Upper lobe of right lung (tissue), 1 donor: ENCODE results near the gene PAPOLG. TPM values are rescaled to one million over a fixed set of nuclear protein-coding genes. Genes with fewer than 3 reads are reported as not detected.
"Not testable (repeated sequence)": the region's sequence is repeated elsewhere in the genome, so short reads cannot be mapped to it uniquely, and the experiment has no call there.

ENCODE experiments used
- ATAC-seq: fragments of 200-7000 bp; cut with Tn5 transposase; one replicate; pipeline ENCODE4 v1.9.1; 2020; ENCODE audit warnings: mild to moderate bottlenecking, moderate library complexity
- DNase-seq: peaks from one replicate; pipeline ENCODE4 v3.0.0-alpha.2; 2020
- H3K27ac ChIP-seq: fragments of 200-600 bp; one replicate; pipeline ENCODE4 v1.8.0; 2022
- H3K27me3 ChIP-seq: fragments of 200-600 bp; one replicate; pipeline ENCODE4 v1.8.0; 2022; ENCODE audit warnings: mild to moderate bottlenecking
- H3K36me3 ChIP-seq: fragments of 200-600 bp; one replicate; pipeline ENCODE4 v1.8.0; 2022
- H3K4me1 ChIP-seq: fragments of 200-600 bp; one replicate; pipeline ENCODE4 v1.8.0; 2022
- H3K4me3 ChIP-seq: fragments of 200-600 bp; one replicate; pipeline ENCODE4 v1.8.0; 2022; ENCODE audit warnings: mild to moderate bottlenecking
- H3K9me3 ChIP-seq: fragments of 200-600 bp; one replicate; pipeline ENCODE4 v1.8.0; 2022
- intact Hi-C: fragments of 100-400 bp; cut with DNase I; formaldehyde crosslinking; loops from one replicate; pipeline ENCODE4 v1.11.0; 2022
- total RNA-seq: library from RNA; stranded (reverse); fragmentation: NEBNext Ultra II Directional; extraction: Animal tissue kit (Norgen Biotek cat#: 25700); gene quantifications from one replicate; pipeline ENCODE4 v1.2.1, GENCODE V29; 2021
- TF ChIP-seq, protein P1 (sequence below): fragments of 200-600 bp; IDR thresholded peaks from one replicate; pipeline ENCODE4 v1.8.0; 2022; ENCODE audit warnings: antibody characterized with exemption
- donor health status: DM: no; HTN: yes; CAD: no; lungs with severe emphysema.

The PAPOLG gene
- total RNA-seq, 1 donor from 2014 or later: 13.3 TPM

GRCh38 chr2:60811491-60812375 lies 55.7 kb downstream of the PAPOLG start:
- intact Hi-C loops: no loop called here
- no peak for ATAC-seq
- H3K36me3 ChIP-seq: no peaks in the 10 kb centered on the region
- no peak overlapping the region for H3K4me3 ChIP-seq
- TF ChIP-seq, protein P1, sequence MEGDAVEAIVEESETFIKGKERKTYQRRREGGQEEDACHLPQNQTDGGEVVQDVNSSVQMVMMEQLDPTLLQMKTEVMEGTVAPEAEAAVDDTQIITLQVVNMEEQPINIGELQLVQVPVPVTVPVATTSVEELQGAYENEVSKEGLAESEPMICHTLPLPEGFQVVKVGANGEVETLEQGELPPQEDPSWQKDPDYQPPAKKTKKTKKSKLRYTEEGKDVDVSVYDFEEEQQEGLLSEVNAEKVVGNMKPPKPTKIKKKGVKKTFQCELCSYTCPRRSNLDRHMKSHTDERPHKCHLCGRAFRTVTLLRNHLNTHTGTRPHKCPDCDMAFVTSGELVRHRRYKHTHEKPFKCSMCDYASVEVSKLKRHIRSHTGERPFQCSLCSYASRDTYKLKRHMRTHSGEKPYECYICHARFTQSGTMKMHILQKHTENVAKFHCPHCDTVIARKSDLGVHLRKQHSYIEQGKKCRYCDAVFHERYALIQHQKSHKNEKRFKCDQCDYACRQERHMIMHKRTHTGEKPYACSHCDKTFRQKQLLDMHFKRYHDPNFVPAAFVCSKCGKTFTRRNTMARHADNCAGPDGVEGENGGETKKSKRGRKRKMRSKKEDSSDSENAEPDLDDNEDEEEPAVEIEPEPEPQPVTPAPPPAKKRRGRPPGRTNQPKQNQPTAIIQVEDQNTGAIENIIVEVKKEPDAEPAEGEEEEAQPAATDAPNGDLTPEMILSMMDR: no peak
- H3K27ac ChIP-seq: no peak overlapping the region
- no peaks in the 10 kb centered on the region for H3K4me1 ChIP-seq
- H3K27me3 ChIP-seq: no peaks in the 10 kb centered on the region
- no peaks in the 10 kb centered on the region for H3K9me3 ChIP-seq
- no peak for DNase-seq

- H3K36me3 ChIP-seq, H3K4me3 ChIP-seq, H3K27me3 ChIP-seq, DNase-seq, intact Hi-C loops, H3K9me3 ChIP-seq, H3K4me1 ChIP-seq, ATAC-seq, H3K27ac ChIP-seq: not testable (repeated sequence)
These were observed 61.1 kb downstream of the PAPOLG start for GRCh38 chr2:60817191-60817590.

- ATAC-seq (peak; percentile 20), DNase-seq (no peak)
- Histone ChIP-seq H3K27ac (no peak overlapping the region), H3K4me3 (no peak overlapping the region), H3K36me3 (no peaks in the 10 kb centered on the region), H3K9me3 (no peaks in the 10 kb centered on the region), H3K27me3 (no peaks in the 10 kb centered on the region), H3K4me1 (no peaks in the 10 kb centered on the region)
- intact Hi-C loops: no loop called here
- TF ChIP-seq, protein P1: peak; percentile 23
These were observed 62.2 kb downstream of the PAPOLG start for GRCh38 chr2:60818272-60818671.

GRCh38 chr2:60819155-60819862 lies 63.2 kb downstream of the PAPOLG start:
- Histone ChIP-seq H3K4me1 (no peaks in the 10 kb centered on the region), H3K27me3 (no peaks in the 10 kb centered on the region), H3K4me3 (no peak overlapping the region), H3K27ac (peak overlapping the region; percentile 17), H3K9me3 (no peaks in the 10 kb centered on the region), H3K36me3 (no peaks in the 10 kb centered on the region)
- peak; percentile 66 for ATAC-seq
- DNase-seq: no peak
- intact Hi-C loops: no loop called here
- TF ChIP-seq, protein P1: no peak

DNA sequence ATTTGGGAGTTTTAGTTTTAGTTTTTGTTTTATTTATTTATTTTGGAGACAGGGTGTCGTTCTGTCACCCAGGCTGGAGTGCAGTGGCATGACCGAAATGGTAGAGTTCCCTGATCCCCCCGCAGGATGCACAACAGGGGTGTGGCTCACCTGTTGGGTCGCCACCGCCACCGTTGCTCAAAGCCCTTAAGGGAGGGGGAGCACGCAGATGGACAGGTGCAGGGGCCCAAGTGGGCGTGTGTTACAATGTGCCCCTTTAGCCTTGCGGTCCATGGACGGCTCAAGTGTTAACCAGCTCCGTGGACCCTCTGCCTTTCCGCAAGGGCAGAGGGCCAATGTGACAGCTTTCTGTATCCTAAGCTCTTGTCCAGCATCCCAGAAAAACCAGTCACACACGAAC lies 63.9 kb downstream of the PAPOLG start:
- no peaks in the 10 kb centered on the region for H3K9me3 ChIP-seq

More for the DNA sequence above, 63.9 kb downstream of the PAPOLG start:
- H3K27me3 ChIP-seq: no peaks in the 10 kb centered on the region
- ATAC-seq: no peak
- intact Hi-C loops: no loop called here
- TF ChIP-seq, protein P1: no peak
- H3K36me3 ChIP-seq: no peaks in the 10 kb centered on the region
- DNase-seq: no peak
- no peak overlapping the region for H3K27ac ChIP-seq
- H3K4me3 ChIP-seq: no peak overlapping the region
- H3K4me1 ChIP-seq: no peaks in the 10 kb centered on the region
